K562 (cell line): ENCODE measurements around the gene OGFR. TPM values are rescaled to one million over a fixed set of nuclear protein-coding genes. Genes with fewer than 3 reads are reported as not detected.

Source experiments
- ATAC-seq: fragments of 200-7000 bp; cut with Tn5 transposase; 3 replicates; pipeline ENCODE4 v1.9.1; 2020; ENCODE audit warnings: moderate library complexity
- BruUV-seq: library from RNA; stranded (reverse); fragments of 400-500 nt; replicated peaks from 2 replicates; lab custom pipeline; 2021; lab: Mats Ljungman, UMichigan
- CTCF ChIA-PET: fragments of 300-600 bp; formaldehyde crosslinking; extraction: SDS; loops from one replicate; lab custom pipeline; 2021; ENCODE audit warnings: low intra/inter-chr PET ratio; lab: Yijun Ruan, JAX
- POLR2A ChIA-PET: fragments of 300-600, 350-650 bp; sonication (Branson Sonifier 250); formaldehyde crosslinking; extraction: SDS; loops from one replicate; lab custom pipeline; 2021; ENCODE audit warnings: antibody characterized with exemption, inconsistent platforms; lab: Yijun Ruan, JAX
- DNase-seq, 4 experiments: peaks; one replicate each; pipeline versions ENCODE4 v3.0.0 to v3.0.0-alpha.2; 2011 to 2018; ENCODE audit warnings: low spot score in 3 of 4, mixed read lengths in 3 of 4; ENCODE audit errors: extremely low read depth in 1 of 4
- FAIRE-seq: peaks from 2 replicates; lab custom pipeline; 2011; peaks lifted over from hg19 to GRCh38; lab: Jason Lieb, UNC
- H2AFZ ChIP-seq: 2 replicates; pipeline ENCODE4 v1.6.0; 2011; ENCODE audit warnings: low read depth, low read length, control low read depth, inconsistent platforms
- H3K27ac ChIP-seq: fragments of 200-600 bp; 3 replicates; pipeline ENCODE4 v1.8.0; 2011; ENCODE audit warnings: low read depth, mild to moderate bottlenecking, control low read depth, inconsistent platforms, low read length, moderate library complexity, mixed read lengths; ENCODE audit errors: extremely low read depth
- H3K27me3 ChIP-seq, 2 experiments: fragments of 300-600 bp in 1 of 2; 2 replicates in 1 of 2; 3 replicates in 1 of 2; pipeline versions ENCODE4 v1.6.0 to v1.8.0; 2011; ENCODE audit warnings: inconsistent platforms in 2 of 2, low read length in 2 of 2, mild to moderate bottlenecking in 1 of 2, mixed read lengths in 1 of 2, moderate library complexity in 1 of 2; ENCODE audit not compliant: control insufficient read depth in 2 of 2, insufficient read depth in 2 of 2
- H3K36me3 ChIP-seq: fragments of 300-600 bp; 3 replicates; pipeline ENCODE4 v1.8.0; 2011; ENCODE audit warnings: mild to moderate bottlenecking, low read length, inconsistent platforms; ENCODE audit not compliant: control insufficient read depth, insufficient read depth
- H3K4me1 ChIP-seq, 2 experiments: fragments of 200-600 bp in 1 of 2; replicated peaks in 1 of 2; 2 replicates in 1 of 2; 3 replicates in 1 of 2; pipeline versions ENCODE4 v1.5.1 to v1.8.0; 2011; ENCODE audit warnings: inconsistent platforms in 2 of 2, low read length in 2 of 2, mild to moderate bottlenecking in 1 of 2, mixed read lengths in 1 of 2, moderate library complexity in 1 of 2; ENCODE audit not compliant: control insufficient read depth in 2 of 2, insufficient read depth in 2 of 2
- H3K4me2 ChIP-seq: 2 replicates; pipeline ENCODE4 v1.6.1; 2011; ENCODE audit warnings: low read length, control low read depth, inconsistent platforms, mixed read lengths; ENCODE audit not compliant: insufficient read depth
- H3K4me3 ChIP-seq: fragments of 200-600 bp; sonication (generic), shearing (Covaris generic); 2 replicates; pipeline ENCODE4 v1.5.1; 2016; ENCODE audit warnings: control low read depth, inconsistent platforms
- H3K79me2 ChIP-seq: fragments of 200-600 bp; 3 replicates; pipeline ENCODE4 v1.8.0; 2011; ENCODE audit warnings: low read length, inconsistent platforms; ENCODE audit not compliant: control insufficient read depth, insufficient read depth
- H3K9ac ChIP-seq, 2 experiments: 2 replicates each; pipeline versions ENCODE4 v1.6.0 to v1.6.1; 2011; ENCODE audit warnings: low read depth in 2 of 2, low read length in 2 of 2, control low read depth in 1 of 2, inconsistent platforms in 1 of 2, mild to moderate bottlenecking in 1 of 2, mixed read lengths in 1 of 2; ENCODE audit not compliant: insufficient read depth in 1 of 2
- H3K9me1 ChIP-seq: one replicate; pipeline ENCODE4 v1.6.0; 2011; ENCODE audit warnings: inconsistent platforms, mild to moderate bottlenecking, low read length, moderate library complexity; ENCODE audit not compliant: control insufficient read depth, insufficient read depth
- H3K9me3 ChIP-seq: replicated peaks from 2 replicates; pipeline ENCODE4 v1.5.1; 2011; ENCODE audit warnings: low read depth, low read length, inconsistent platforms; ENCODE audit not compliant: control insufficient read depth, insufficient read depth
- H4K20me1 ChIP-seq: replicated peaks from 2 replicates; pipeline ENCODE4 v1.6.1; 2011; ENCODE audit warnings: low read length, inconsistent platforms, mixed read lengths; ENCODE audit not compliant: control insufficient read depth, insufficient read depth
- CBFB ChIP-seq: sonication (generic); formaldehyde crosslinking; IDR thresholded peaks from 2 replicates; pipeline ENCODE4 v1.4.0; 2020; ENCODE audit warnings: mild to moderate bottlenecking, missing genetic modification reagents
- EHMT2 ChIP-seq: fragments of 450-650 bp; IDR thresholded peaks from 2 replicates; pipeline ENCODE4 v1.6.1; 2018; ENCODE audit warnings: antibody characterized with exemption
- ZNF121 ChIP-seq: sonication (generic); formaldehyde crosslinking; conservative IDR thresholded peaks from 2 replicates; pipeline ENCODE4 v1.8.0; 2022; ENCODE audit warnings: missing genetic modification reagents
- in situ Hi-C: fragments of 300-500 bp; cut with MboI; formaldehyde crosslinking; loops from 4 replicates; pipeline ENCODE4 v1.15.0; 2018; ENCODE audit warnings: inconsistent platforms, mixed read lengths
- intact Hi-C: fragments of 100-400 bp; cut with micrococcal nuclease; formaldehyde crosslinking; loops from 2 replicates; pipeline ENCODE4 v1.14.2; 2022
- polyA plus RNA-seq, 8 experiments: library from polyadenylated mRNA; depleted of rRNA in 4 of 8; stranded (reverse) in 5 of 8; unstranded in 3 of 8; fragments of >200 nt; fragmentation: Nextera tagmentation in 2 of 8; fragmentation: Illumina TruSeq in 1 of 8; extraction: Ambion mirVana in 2 of 8; extraction: Trizol in 1 of 8; gene quantifications; 2 replicates each; pipeline versions ENCODE4 v1.2.1 to v1.2.3, GENCODE V29; 2011 to 2014; ENCODE audit warnings: inconsistent platforms in 1 of 8, missing spikeins in 1 of 8
- total RNA-seq, 7 experiments: library from RNA; depleted of rRNA in 6 of 7; stranded (reverse); fragments of >200 nt in 6 of 7; fragmentation: Illumina TruSeq in 2 of 7; extraction: Trizol in 2 of 7; gene quantifications; 2 replicates each; pipeline versions ENCODE4 v1.2.1 to v1.2.3, GENCODE V29; 2011 to 2021; ENCODE audit warnings: low replicate concordance in 1 of 7
- TF ChIP-seq, protein P1 (sequence below): fragments of 450-650 bp; IDR thresholded peaks from 2 replicates; pipeline ENCODE4 v1.6.1; 2014; ENCODE audit warnings: low read depth, mild to moderate bottlenecking, moderate library complexity, borderline replicate concordance

The OGFR gene
- total and polyA plus RNA-seq, 9 of the 15 experiments (the other 6 are each of a cell fraction or from before 2014, with no cell fraction given), result 0.39 to 56.3 (median 17.5) TPM

DNA sequence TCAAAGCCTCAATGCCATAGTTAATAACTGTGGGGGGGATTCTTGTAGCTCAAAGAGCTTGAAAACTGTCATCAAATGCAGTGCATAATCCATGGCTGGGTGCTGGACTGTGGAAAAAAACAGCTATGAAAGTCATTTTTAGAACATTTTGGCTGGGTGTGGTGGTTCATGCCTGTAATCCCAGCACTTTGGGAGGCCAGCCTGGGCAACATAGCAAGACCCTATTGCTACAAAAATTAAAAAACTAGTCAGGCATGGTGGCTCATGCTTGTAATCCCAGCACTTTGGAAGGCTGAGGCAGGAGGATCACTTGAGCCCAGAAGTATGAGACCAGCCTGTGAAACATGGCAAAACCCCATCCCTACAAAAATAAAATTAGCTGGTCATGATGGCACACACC, 44.8 kb downstream of the OGFR start:
- CTCF ChIA-PET, result no interaction called here
- BruUV-seq, result no TSS peak

More for the DNA sequence above, 44.8 kb downstream of the OGFR start:
- in situ Hi-C loops (no loop called here), intact Hi-C loops (no loop called here)
- Histone ChIP-seq H3K27me3 (no peaks in the 10 kb centered on the region), H3K9me3 (no peaks in the 10 kb centered on the region), H3K4me2 (no peak overlapping the region), H3K36me3 (peaks cover 75% of the 10 kb centered on the region), H4K20me1 (no peaks in the 10 kb centered on the region), H3K9me1 (no peaks in the 10 kb centered on the region), H3K4me1 (peaks cover 0 to 17% of the 10 kb centered on the region in 2 experiments; a peak in 1 of 5 replicates), H3K27ac (no peak overlapping the region), H3K79me2 (no peaks in the 10 kb centered on the region), H2AFZ (no peak overlapping the region), H3K4me3 (no peak overlapping the region), H3K9ac (no peak overlapping the region)
- TF ChIP-seq CBFB (CRISPR knock-in tag) (no peak), EHMT2 (no peak), ZNF121 (peak; percentile 37; the same call in 1 of the 2 replicates)
- TF ChIP-seq, protein P1, sequence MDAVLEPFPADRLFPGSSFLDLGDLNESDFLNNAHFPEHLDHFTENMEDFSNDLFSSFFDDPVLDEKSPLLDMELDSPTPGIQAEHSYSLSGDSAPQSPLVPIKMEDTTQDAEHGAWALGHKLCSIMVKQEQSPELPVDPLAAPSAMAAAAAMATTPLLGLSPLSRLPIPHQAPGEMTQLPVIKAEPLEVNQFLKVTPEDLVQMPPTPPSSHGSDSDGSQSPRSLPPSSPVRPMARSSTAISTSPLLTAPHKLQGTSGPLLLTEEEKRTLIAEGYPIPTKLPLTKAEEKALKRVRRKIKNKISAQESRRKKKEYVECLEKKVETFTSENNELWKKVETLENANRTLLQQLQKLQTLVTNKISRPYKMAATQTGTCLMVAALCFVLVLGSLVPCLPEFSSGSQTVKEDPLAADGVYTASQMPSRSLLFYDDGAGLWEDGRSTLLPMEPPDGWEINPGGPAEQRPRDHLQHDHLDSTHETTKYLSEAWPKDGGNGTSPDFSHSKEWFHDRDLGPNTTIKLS, result no peak
- POLR2A ChIA-PET, result interaction anchor here (0.7 to 1.3 kb wide), 2 partner anchors 12 to 22 kb away, joined by 3 to 4 read pairs; partner anchors contain the start of gene TCFL5
- no peak for DNase-seq
- FAIRE-seq, result no peak
- ATAC-seq, result no peak
